Frontal cortex (tissue), 4 donors: Measurements from ENCODE around the gene CDCA7L. TPM values are rescaled to one million over a fixed set of nuclear protein-coding genes. Genes with fewer than 3 reads are reported as not detected.
"Not testable (repeated sequence)": the region's sequence is repeated elsewhere in the genome, so short reads cannot be mapped to it uniquely, and the experiment has no call there.

ENCODE experiments used
- DNase-seq, 2 donors: peaks; one replicate each; pipeline ENCODE4 v3.0.0; 2012; ENCODE audit warnings: low spot score in 2 of 2
- FAIRE-seq: peaks from 2 replicates; lab custom pipeline; 2012; peaks lifted over from hg19 to GRCh38; lab: Jason Lieb, UNC
- total RNA-seq: library from RNA; depleted of rRNA; stranded (reverse); fragments of >200 nt; gene quantifications from one replicate; pipeline ENCODE4 v1.2.3, GENCODE V29; 2014
- donor health status: control.
- donor health status: control.
- donor health status: control.

The CDCA7L gene
- total RNA-seq, 1 donor from 2014 or later: 31.4 TPM

- FAIRE-seq (no peak), DNase-seq (no peak)
Observed at GRCh38 chr7:21867226-21867625, 78.5 kb downstream of the CDCA7L start.

GRCh38 chr7:21866731-21867130 is 79.0 kb downstream of the CDCA7L start:
- DNase-seq (no peak), FAIRE-seq (no peak)

GRCh38 chr7:21865631-21866204 is 80.0 kb downstream of the CDCA7L start:
- DNase-seq, FAIRE-seq: not testable (repeated sequence)

DNA sequence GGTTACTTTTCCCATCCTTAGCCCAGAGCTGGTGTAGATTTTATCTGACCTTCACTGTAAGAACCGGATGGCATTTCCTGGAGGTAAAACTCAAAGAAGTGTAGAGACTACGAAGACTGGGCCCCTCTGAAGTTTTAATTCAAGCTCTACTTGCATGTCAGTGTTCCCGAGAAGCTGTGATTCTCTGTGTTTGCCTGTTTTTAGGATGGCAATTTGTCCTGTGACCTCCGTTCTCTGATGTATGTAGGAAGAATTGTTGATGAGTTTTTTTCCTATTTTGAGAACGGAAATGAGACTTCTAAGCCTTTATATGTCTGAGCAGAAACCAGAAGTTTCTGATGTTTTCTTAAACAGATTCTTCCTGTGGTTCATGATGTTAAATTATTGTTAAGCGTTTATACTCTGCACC is 94.1 kb downstream of the CDCA7L start:
- no peak for DNase-seq
- FAIRE-seq: no peak
